Skeletal muscle tissue (tissue), 1 donor: ENCODE results near the gene CMA1. TPM values are rescaled to one million over a fixed set of nuclear protein-coding genes. Genes with fewer than 3 reads are reported as not detected.

Experiments
- total RNA-seq: library from RNA; depleted of rRNA; stranded (reverse); fragments of >200 nt; gene quantifications from one replicate; pipeline ENCODE4 v1.2.3, GENCODE V29; 2014

Gene CMA1
- total RNA-seq, 1 donor from 2014 or later = 0.52 TPM

Other genes with a start within 250 kb of the CMA1 start
- 0.52 TPM for gene TGM1, start 245.1 kb downstream of the CMA1 start, total RNA-seq
- gene RABGGTA, start 236.7 kb downstream of the CMA1 start, total RNA-seq = 11.5 TPM
- 6.3 TPM for gene DHRS1, start 208.5 kb downstream of the CMA1 start, total RNA-seq
- gene NOP9, start 208.4 kb downstream of the CMA1 start, total RNA-seq = 22.4 TPM
- gene CIDEB, start 200.3 kb downstream of the CMA1 start, total RNA-seq = 4.7 TPM
- 1.6 TPM for gene LTB4R2, start 198.1 kb downstream of the CMA1 start, total RNA-seq
- 2.1 TPM for gene LTB4R, start 196.8 kb downstream of the CMA1 start, total RNA-seq
- gene ADCY4, start 173.2 kb downstream of the CMA1 start, total RNA-seq = 9.9 TPM
- gene RIPK3, start 168.3 kb downstream of the CMA1 start, total RNA-seq = 1.6 TPM
- 21.4 TPM for gene NFATC4, start 140.1 kb downstream of the CMA1 start, total RNA-seq
- gene NYNRIN, start 109.3 kb downstream of the CMA1 start, total RNA-seq = 19.3 TPM
- gene CBLN3, start 78.6 kb downstream of the CMA1 start, total RNA-seq = under 0.01 TPM
- gene KHNYN, start 78.3 kb downstream of the CMA1 start, total RNA-seq = 38.1 TPM
- gene SDR39U1, start 65.5 kb downstream of the CMA1 start, total RNA-seq = 12.0 TPM
- 0.52 TPM for gene CTSG, start 68.0 kb upstream of the CMA1 start, total RNA-seq
- gene GZMH, start 101.4 kb upstream of the CMA1 start, total RNA-seq = not detected
- gene GZMB, start 125.9 kb upstream of the CMA1 start, total RNA-seq = 0.52 TPM